Transverse colon (tissue), 4 donors: Measurements from ENCODE around the gene VEPH1.

Experiments used
- CTCF ChIP-seq, 5 experiments: fragments of 200-600 bp in 3 of 5; fragments of 450-650 bp in 2 of 5; sonication (generic) in 3 of 5; IDR thresholded peaks; 1 replicate in 2 of 5; 2 replicates in 3 of 5; pipeline ENCODE4 v1.5.1; 2016 to 2017; ENCODE audit warnings: antibody characterized with exemption in 5 of 5, inconsistent platforms in 3 of 5, mild to moderate bottlenecking in 2 of 5, moderate library complexity in 1 of 5
- POLR2A ChIP-seq: fragments of 450-650 bp; IDR thresholded peaks from one replicate; pipeline ENCODE4 v1.6.1; 2016; ENCODE audit warnings: antibody characterized with exemption, mild to moderate bottlenecking, moderate library complexity
- POLR2AphosphoS5 ChIP-seq, 3 donors: sonication (generic); formaldehyde crosslinking; IDR thresholded peaks; one replicate each; pipeline ENCODE4 v1.6.1; 2016; ENCODE audit warnings: antibody characterized with exemption in 3 of 3

- no peak for TF ChIP-seq CTCF (IDR thresholded peaks at IDR 0.05)
- TF ChIP-seq POLR2A = no peak
- no peak for TF ChIP-seq POLR2AphosphoS5 (IDR thresholded peaks at IDR 0.05)
Observed at GRCh38 chr3:157225001-157225400, 278.2 kb downstream of the VEPH1 start.
